DND-41 (cell line): ENCODE data around the gene RASL12.

Source experiments
- CTCF ChIP-seq: IDR thresholded peaks from 2 replicates; pipeline ENCODE4 v1.5.1; 2012; ENCODE audit warnings: borderline replicate concordance, low read length, moderate library complexity, mild to moderate bottlenecking; ENCODE audit not compliant: poor library complexity, severe bottlenecking; ENCODE audit errors: extremely low read depth
- EZH2 ChIP-seq: IDR thresholded peaks from 3 replicates; pipeline ENCODE4 v1.6.1; 2012; ENCODE audit warnings: borderline replicate concordance, low read depth, mild to moderate bottlenecking, moderate library complexity, low read length, inconsistent platforms; ENCODE audit not compliant: severe bottlenecking

GRCh38 chr15:65095011-65095746, 27.4 kb upstream of the RASL12 start:
- no peak for TF ChIP-seq CTCF
- TF ChIP-seq EZH2 = no peak
